ELF-1 (cell line): ENCODE data around the gene ACD.

Experiments
- DNase-seq: peaks from one replicate; pipeline ENCODE4 v3.0.0-alpha.2; 2016; ENCODE audit warnings: low read depth, low spot score

ACD gene

GRCh38 chr16:67661886-67662652, 2.0 kb upstream of the ACD start:
- no peak for DNase-seq

DNA sequence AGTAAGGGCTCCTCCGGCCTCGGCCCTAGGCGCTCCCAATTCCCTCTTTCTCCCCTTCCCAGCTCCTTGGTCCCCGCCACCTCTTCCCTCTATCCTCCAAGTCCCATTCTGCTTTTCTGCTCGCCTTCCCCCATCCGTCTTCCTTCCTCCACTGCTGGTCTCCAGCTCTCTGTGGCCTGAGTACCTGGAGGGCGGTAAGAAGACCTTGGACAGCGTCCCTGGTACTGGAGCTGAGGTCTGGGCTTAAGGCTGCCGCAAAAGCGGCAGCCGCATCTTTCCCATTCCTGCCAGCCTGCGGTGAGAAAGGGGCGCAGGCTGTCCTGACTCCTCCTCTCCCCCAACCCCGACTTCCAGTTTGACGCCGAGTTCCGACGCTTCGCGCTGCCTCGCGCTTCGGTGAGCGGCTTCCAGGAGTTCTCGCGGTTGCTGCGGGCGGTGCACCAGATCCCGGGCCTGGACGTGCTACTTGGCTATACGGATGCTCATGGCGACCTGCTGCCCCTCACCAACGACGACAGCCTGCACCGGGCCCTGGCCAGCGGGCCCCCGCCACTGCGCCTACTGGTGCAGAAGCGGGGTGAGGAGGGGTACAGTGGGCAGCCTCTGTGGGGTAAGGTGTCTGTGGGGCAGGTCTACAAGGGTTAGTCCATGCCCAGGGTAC, 1.2 kb upstream of the ACD start:
- peak; percentile 85 for DNase-seq

GRCh38 chr16:67660564-67661028, 536 bp upstream of the ACD start, which contains the start of gene PARD6A:
Gene PARD6A, plus strand, starts transcription at chr16:67660960. Its CDS starts 79 bp downstream, at chr16:67661039.
- peak; percentile 94 for DNase-seq

GRCh38 chr16:67658849-67659674, 998 bp downstream of the ACD start:
- no peak for DNase-seq

GRCh38 chr16:67657751-67658518, 2.1 kb downstream of the ACD start:
- no peak for DNase-seq

GRCh38 chr16:67657017-67657608, 2.9 kb downstream of the ACD start:
- DNase-seq, result no peak

DNA sequence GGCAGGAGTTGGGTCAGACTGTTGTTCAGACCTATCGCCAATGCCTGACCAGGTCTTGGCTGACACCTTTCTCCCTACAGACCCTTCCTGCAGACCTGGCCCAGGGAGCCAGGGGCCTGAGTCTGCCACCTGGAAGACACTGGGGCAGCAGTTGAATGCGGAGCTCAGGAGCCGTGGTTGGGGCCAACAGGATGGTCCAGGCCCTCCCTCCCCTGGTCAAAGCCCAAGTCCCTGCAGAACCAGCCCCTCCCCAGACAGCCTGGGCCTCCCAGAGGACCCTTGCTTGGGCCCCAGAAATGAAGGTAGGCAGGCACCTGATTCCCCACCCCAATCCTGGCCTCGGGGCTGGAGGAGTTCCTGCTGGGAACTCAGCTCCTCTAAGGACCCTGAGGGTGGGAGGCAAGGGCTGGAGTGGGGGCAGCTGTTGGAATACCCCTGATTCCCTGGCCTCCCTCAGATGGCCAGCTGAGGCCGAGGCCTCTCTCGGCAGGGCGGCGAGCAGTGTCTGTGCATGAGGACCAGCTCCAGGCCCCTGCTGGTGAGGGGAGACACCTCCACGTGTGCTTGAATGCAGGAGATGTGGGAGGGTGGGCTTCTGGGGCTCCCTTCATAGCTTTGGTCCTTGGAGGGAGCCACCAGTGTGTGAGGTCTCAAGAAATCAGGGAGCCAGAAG, 3.6 kb downstream of the ACD start:
- DNase-seq, result no peak

- DNase-seq, result no peak
Observed at GRCh38 chr16:67655363-67655762, 4.7 kb downstream of the ACD start.

GRCh38 chr16:67654403-67654911, 5.6 kb downstream of the ACD start:
- DNase-seq, result no peak

DNA sequence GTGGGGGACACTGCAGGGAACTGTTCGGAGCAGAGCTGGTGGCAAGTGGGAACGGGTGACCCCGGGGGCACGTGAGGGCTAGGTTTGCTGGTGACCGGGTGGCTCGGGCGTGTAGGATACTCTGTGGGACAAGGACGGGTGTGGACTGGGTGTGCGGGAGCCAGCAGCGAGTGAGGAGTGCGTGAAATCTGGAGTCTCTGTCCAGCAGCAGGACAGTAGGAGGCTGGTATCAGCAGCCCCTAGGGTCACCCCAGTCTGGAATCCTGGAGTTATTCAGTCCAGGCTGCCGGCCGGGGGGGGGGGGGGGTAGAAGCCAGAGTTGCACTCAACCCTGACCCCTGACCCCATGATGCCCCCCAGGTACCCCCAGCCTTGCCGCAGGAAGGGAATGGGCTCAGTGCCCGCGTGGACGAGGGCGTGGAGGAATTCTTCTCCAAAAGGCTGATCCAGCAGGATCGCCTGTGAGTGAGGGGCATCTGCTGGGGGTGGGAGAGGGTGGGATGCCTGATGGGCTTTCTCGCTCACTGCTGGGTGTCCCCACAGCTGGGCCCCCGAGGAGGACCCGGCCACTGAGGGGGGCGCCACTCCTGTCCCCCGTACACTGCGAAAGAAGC, 6.2 kb downstream of the ACD start:
- no peak for DNase-seq

DNA sequence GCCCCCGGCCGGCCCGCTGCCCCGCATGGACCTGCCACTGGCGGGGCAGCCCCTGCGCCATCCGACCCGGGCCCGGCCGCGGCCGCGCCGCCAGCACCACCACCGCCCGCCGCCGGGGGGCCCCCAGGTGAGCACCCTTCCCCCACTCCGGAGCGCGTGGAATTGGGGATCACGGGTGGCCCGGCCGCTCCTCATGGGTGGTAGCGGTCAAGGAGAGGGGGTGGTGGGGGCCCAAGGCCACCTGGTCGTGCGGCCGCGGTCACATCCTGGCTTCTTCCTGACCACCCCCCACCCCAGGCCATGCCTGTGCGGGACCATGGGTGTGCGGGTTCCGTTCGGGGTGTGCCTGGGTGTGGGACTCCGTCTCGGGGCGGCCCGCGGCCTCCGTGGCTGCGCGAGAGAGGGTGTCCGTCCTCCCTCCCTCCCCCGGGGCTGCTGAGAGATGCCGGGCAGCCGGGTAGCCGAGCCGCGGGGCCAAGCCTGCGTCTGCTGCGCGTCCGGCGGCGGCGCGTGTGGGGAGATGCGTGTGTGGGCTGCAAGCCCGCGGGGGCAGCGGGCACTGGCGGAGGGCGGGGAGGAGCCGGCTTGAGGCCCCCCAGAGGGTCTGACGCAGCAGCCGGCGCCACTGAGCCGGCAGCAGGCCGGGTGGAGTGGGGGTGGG, 6.8 kb downstream of the ACD start:
- no peak for DNase-seq

DNA sequence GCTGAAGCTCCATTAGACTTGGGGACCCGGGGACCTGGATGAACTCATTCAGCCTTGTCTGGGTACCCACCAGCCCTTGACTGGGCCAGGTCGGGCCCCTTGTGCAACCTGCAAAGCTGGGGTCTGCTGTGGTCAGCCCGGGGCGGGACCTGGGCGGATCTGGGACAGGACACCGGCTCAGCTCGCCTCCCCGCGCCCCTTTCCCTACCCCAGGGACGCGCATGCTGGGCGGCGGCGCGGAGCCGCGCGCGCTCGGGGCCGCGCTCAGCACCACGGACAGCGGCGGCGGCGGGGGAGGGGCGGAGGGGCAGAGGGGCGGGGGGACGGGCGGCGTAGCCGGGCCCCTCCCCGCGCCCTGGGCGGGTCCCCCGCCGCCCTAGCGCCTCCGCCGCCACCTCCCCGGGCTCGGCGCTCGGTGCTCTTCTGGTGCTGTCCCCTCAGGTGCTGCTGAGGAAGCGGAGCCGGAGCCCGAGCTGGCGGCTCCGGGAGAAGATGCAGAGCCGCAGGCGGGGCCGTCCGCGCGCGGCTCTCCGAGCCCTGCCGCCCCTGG, 7.4 kb downstream of the ACD start:
- no peak for DNase-seq

- DNase-seq, result no peak
Observed at GRCh38 chr16:67651847-67652246, 8.2 kb downstream of the ACD start.

- DNase-seq, result no peak
Observed at GRCh38 chr16:67651039-67651438, 9.0 kb downstream of the ACD start.

DNA sequence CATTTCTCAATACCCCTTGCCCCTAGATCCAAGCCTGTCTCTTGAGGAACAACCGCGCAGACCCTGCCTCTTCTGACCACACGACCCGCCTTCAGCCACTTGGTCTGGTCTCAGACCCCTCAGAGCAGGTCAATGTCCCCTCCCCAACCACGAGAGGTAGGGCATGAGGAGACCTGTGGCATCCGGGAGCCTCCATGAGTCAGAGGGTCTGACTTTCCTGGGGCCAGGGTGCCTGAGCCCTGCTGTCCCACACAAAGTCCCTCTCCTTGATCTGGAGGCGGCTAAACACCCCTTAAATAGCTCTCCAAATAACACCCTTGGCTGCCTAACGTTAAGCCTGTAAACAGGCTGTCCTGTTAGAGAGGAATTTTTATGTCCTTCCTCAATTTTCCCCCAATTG, 10.0 kb downstream of the ACD start:
- no peak for DNase-seq

- DNase-seq, result peak; percentile 76
Observed at GRCh38 chr16:67649494-67649931, 10.5 kb downstream of the ACD start.

DNA sequence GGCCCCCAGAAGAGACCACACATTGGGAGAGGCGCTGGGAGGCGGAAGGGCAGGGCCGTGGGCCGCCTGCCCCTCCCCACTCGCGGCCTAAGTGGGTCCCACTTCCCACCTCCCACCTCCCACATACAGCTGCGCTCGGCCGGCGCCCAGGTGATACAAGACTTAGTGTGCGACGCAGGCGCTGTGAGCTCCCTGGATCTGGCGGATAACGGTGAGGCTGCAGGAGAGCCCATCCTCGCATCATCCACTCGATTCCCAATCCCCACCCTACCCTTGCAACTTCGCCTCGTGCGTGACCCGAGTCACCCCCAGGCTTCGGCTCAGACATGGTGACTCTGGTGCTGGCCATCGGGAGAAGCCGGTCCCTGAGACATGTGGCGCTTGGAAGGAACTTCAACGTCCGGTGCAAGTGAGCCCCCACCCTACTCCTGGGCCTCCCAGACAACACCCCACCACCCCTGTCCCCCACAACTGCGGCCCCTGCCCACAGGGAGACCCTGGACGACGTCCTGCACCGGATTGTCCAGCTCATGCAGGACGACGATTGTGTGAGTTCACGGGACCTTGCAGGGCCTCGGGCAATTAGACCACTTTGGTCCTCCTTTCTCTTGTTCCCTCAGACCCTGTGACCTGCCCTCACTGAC, 11.2 kb downstream of the ACD start:
- DNase-seq, result no peak

DNA sequence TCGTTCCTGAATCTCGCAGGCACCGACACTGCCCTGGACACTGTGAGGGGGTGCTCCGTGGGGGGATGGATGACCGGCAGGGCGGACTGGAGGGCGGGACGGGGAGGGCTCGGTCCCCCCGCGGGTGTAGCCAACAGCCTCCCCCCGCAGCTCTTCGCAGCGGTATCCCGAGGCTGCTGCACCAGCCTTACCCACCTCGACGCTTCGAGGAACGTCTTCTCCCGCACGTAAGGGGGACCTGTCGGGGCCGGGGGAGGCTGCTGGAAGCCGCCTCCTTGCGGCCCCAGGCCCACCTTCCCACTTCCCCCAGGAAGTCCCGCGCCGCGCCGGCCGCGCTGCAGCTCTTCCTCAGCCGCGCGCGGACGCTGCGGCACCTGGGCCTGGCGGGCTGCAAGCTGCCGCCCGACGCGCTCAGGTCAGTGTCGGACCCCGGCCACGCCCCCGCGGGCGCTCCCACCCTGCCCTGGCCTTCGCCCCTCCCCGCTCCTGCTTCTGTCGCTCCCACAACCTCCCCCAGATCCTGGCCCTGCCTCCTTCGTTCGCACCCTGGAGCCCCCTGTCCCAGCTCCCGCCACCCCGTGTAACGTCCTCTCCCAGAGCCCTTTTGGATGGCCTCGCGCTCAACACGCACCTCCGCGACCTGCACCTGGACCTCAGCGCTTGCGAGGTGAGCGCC, 11.8 kb downstream of the ACD start:
- DNase-seq, result no peak
